K562 (cell line): ENCODE results near the gene GAA. TPM values are rescaled to one million over a fixed set of nuclear protein-coding genes. Genes with fewer than 3 reads are reported as not detected.

Experiments used
- ATAC-seq: fragments of 200-7000 bp; cut with Tn5 transposase; 3 replicates; pipeline ENCODE4 v1.9.1; 2020; ENCODE audit warnings: moderate library complexity
- BruUV-seq: library from RNA; stranded (reverse); fragments of 400-500 nt; replicated peaks from 2 replicates; lab custom pipeline; 2021; lab: Mats Ljungman, UMichigan
- CTCF ChIA-PET: fragments of 300-600 bp; formaldehyde crosslinking; extraction: SDS; loops from one replicate; lab custom pipeline; 2021; ENCODE audit warnings: low intra/inter-chr PET ratio; lab: Yijun Ruan, JAX
- POLR2A ChIA-PET: fragments of 300-600, 350-650 bp; sonication (Branson Sonifier 250); formaldehyde crosslinking; extraction: SDS; loops from one replicate; lab custom pipeline; 2021; ENCODE audit warnings: antibody characterized with exemption, inconsistent platforms; lab: Yijun Ruan, JAX
- DNase-seq, 4 experiments: peaks; one replicate each; pipeline versions ENCODE4 v3.0.0 to v3.0.0-alpha.2; 2011 to 2018; ENCODE audit warnings: low spot score in 3 of 4, mixed read lengths in 3 of 4; ENCODE audit errors: extremely low read depth in 1 of 4
- FAIRE-seq: peaks from 2 replicates; lab custom pipeline; 2011; peaks lifted over from hg19 to GRCh38; lab: Jason Lieb, UNC
- H2AFZ ChIP-seq: 2 replicates; pipeline ENCODE4 v1.6.0; 2011; ENCODE audit warnings: low read depth, low read length, control low read depth, inconsistent platforms
- H3K27ac ChIP-seq: fragments of 200-600 bp; 3 replicates; pipeline ENCODE4 v1.8.0; 2011; ENCODE audit warnings: low read depth, mild to moderate bottlenecking, control low read depth, inconsistent platforms, low read length, moderate library complexity, mixed read lengths; ENCODE audit errors: extremely low read depth
- H3K27me3 ChIP-seq, 2 experiments: fragments of 300-600 bp in 1 of 2; 2 replicates in 1 of 2; 3 replicates in 1 of 2; pipeline versions ENCODE4 v1.6.0 to v1.8.0; 2011; ENCODE audit warnings: inconsistent platforms in 2 of 2, low read length in 2 of 2, mild to moderate bottlenecking in 1 of 2, mixed read lengths in 1 of 2, moderate library complexity in 1 of 2; ENCODE audit not compliant: control insufficient read depth in 2 of 2, insufficient read depth in 2 of 2
- H3K36me3 ChIP-seq: fragments of 300-600 bp; 3 replicates; pipeline ENCODE4 v1.8.0; 2011; ENCODE audit warnings: mild to moderate bottlenecking, low read length, inconsistent platforms; ENCODE audit not compliant: control insufficient read depth, insufficient read depth
- H3K4me1 ChIP-seq, 2 experiments: fragments of 200-600 bp in 1 of 2; replicated peaks in 1 of 2; 2 replicates in 1 of 2; 3 replicates in 1 of 2; pipeline versions ENCODE4 v1.5.1 to v1.8.0; 2011; ENCODE audit warnings: inconsistent platforms in 2 of 2, low read length in 2 of 2, mild to moderate bottlenecking in 1 of 2, mixed read lengths in 1 of 2, moderate library complexity in 1 of 2; ENCODE audit not compliant: control insufficient read depth in 2 of 2, insufficient read depth in 2 of 2
- H3K4me2 ChIP-seq: 2 replicates; pipeline ENCODE4 v1.6.1; 2011; ENCODE audit warnings: low read length, control low read depth, inconsistent platforms, mixed read lengths; ENCODE audit not compliant: insufficient read depth
- H3K4me3 ChIP-seq: fragments of 200-600 bp; sonication (generic), shearing (Covaris generic); 2 replicates; pipeline ENCODE4 v1.5.1; 2016; ENCODE audit warnings: control low read depth, inconsistent platforms
- H3K79me2 ChIP-seq: fragments of 200-600 bp; 3 replicates; pipeline ENCODE4 v1.8.0; 2011; ENCODE audit warnings: low read length, inconsistent platforms; ENCODE audit not compliant: control insufficient read depth, insufficient read depth
- H3K9ac ChIP-seq, 2 experiments: 2 replicates each; pipeline versions ENCODE4 v1.6.0 to v1.6.1; 2011; ENCODE audit warnings: low read depth in 2 of 2, low read length in 2 of 2, control low read depth in 1 of 2, inconsistent platforms in 1 of 2, mild to moderate bottlenecking in 1 of 2, mixed read lengths in 1 of 2; ENCODE audit not compliant: insufficient read depth in 1 of 2
- H3K9me1 ChIP-seq: one replicate; pipeline ENCODE4 v1.6.0; 2011; ENCODE audit warnings: inconsistent platforms, mild to moderate bottlenecking, low read length, moderate library complexity; ENCODE audit not compliant: control insufficient read depth, insufficient read depth
- H3K9me3 ChIP-seq: replicated peaks from 2 replicates; pipeline ENCODE4 v1.5.1; 2011; ENCODE audit warnings: low read depth, low read length, inconsistent platforms; ENCODE audit not compliant: control insufficient read depth, insufficient read depth
- H4K20me1 ChIP-seq: replicated peaks from 2 replicates; pipeline ENCODE4 v1.6.1; 2011; ENCODE audit warnings: low read length, inconsistent platforms, mixed read lengths; ENCODE audit not compliant: control insufficient read depth, insufficient read depth
- CBFA2T3 ChIP-seq: fragments of 450-650 bp; IDR thresholded peaks from 2 replicates; pipeline ENCODE4 v1.6.1; 2017
- ZBTB9 ChIP-seq: fragments of 450-650 bp; formaldehyde crosslinking; IDR thresholded peaks from 2 replicates; pipeline ENCODE4 v1.4.0; 2020; ENCODE audit warnings: mild to moderate bottlenecking, moderate library complexity
- whole genome bisulfite sequencing: fragments of 100-300 bp; shearing (Covaris generic); methylation state at CpG from one replicate; pipeline ENCODE4 v1.1.6; 2016; ENCODE audit warnings: low coverage, mixed read lengths; ENCODE audit not compliant: insufficient coverage; ENCODE audit errors: missing lambda C conversion rate; 5-methylcytosine and 5-hydroxymethylcytosine counted together
- in situ Hi-C: fragments of 300-500 bp; cut with MboI; formaldehyde crosslinking; loops from 4 replicates; pipeline ENCODE4 v1.15.0; 2018; ENCODE audit warnings: inconsistent platforms, mixed read lengths
- intact Hi-C: fragments of 100-400 bp; cut with micrococcal nuclease; formaldehyde crosslinking; loops from 2 replicates; pipeline ENCODE4 v1.14.2; 2022
- polyA plus RNA-seq, 8 experiments: library from polyadenylated mRNA; depleted of rRNA in 4 of 8; stranded (reverse) in 5 of 8; unstranded in 3 of 8; fragments of >200 nt; fragmentation: Nextera tagmentation in 2 of 8; fragmentation: Illumina TruSeq in 1 of 8; extraction: Ambion mirVana in 2 of 8; extraction: Trizol in 1 of 8; gene quantifications; 2 replicates each; pipeline versions ENCODE4 v1.2.1 to v1.2.3, GENCODE V29; 2011 to 2014; ENCODE audit warnings: inconsistent platforms in 1 of 8, missing spikeins in 1 of 8
- total RNA-seq, 7 experiments: library from RNA; depleted of rRNA in 6 of 7; stranded (reverse); fragments of >200 nt in 6 of 7; fragmentation: Illumina TruSeq in 2 of 7; extraction: Trizol in 2 of 7; gene quantifications; 2 replicates each; pipeline versions ENCODE4 v1.2.1 to v1.2.3, GENCODE V29; 2011 to 2021; ENCODE audit warnings: low replicate concordance in 1 of 7

Gene GAA
- total and polyA plus RNA-seq, 9 of the 15 experiments (the other 6 are each of a cell fraction or from before 2014, with no cell fraction given), result 0.15 to 6.4 (median 1.7) TPM

- H3K27me3 ChIP-seq, result peaks cover 50 to 79% of the 10 kb centered on the region in 2 experiments
- 0 out of 2 replicates have a peak, but pooled peaks have one; percentile 23 for TF ChIP-seq CBFA2T3
- TF ChIP-seq ZBTB9 (CRISPR knock-in tag), result no peak
- H3K36me3 ChIP-seq, result no peaks in the 10 kb centered on the region
- H3K4me1 ChIP-seq, result peaks cover 0 to 46% of the 10 kb centered on the region in 2 experiments; a peak in 2 of 5 replicates
- 0 out of 2 replicates have a peak, but pooled peaks cover 5% of the 10 kb centered on the region for H3K9me3 ChIP-seq
- peak overlapping the region in 1 of 2 experiments; percentile 7; a peak in 1 of 4 replicates for H3K9ac ChIP-seq
- CTCF ChIA-PET, result no interaction called here
- H3K27ac ChIP-seq, result no peak overlapping the region
- POLR2A ChIA-PET, result interaction anchor here (0.9 to 1.0 kb wide), 2 partner anchors 7 to 16 kb away, joined by 3 read pairs; no protein-coding TSS in a partner anchor
- intact Hi-C loops (no loop called here), in situ Hi-C loops (no loop called here)
- peak in 1 of 4 experiments; percentile 25 for DNase-seq
- BruUV-seq, result no TSS peak
- ATAC-seq, result peak; percentile 73
- H4K20me1 ChIP-seq, result no peaks in the 10 kb centered on the region; the same call in 1 of the 2 replicates
- no peak overlapping the region for H3K4me3 ChIP-seq
- 12% methylated on average over 20 of the region's 26 CpGs for WGBS
- no peak overlapping the region for H2AFZ ChIP-seq
- H3K4me2 ChIP-seq, result no peak overlapping the region
- FAIRE-seq, result no peak
- H3K9me1 ChIP-seq, result no peaks in the 10 kb centered on the region
- H3K79me2 ChIP-seq, result no peaks in the 10 kb centered on the region
These were observed 10.5 kb downstream of the GAA start for GRCh38 chr17:80111702-80112470.
